Stimulated activated CD4-positive, alpha-beta T cell treated with anti-CD3 and anti-CD28 coated beads, Interleukin-15, amount 100 ng/mL, for 24 hours (primary cell): ENCODE results near the gene CITED2.

ENCODE experiments used
- DNase-seq: peaks from one replicate; pipeline ENCODE4 v3.0.0-alpha.2; 2020

Gene CITED2

DNA sequence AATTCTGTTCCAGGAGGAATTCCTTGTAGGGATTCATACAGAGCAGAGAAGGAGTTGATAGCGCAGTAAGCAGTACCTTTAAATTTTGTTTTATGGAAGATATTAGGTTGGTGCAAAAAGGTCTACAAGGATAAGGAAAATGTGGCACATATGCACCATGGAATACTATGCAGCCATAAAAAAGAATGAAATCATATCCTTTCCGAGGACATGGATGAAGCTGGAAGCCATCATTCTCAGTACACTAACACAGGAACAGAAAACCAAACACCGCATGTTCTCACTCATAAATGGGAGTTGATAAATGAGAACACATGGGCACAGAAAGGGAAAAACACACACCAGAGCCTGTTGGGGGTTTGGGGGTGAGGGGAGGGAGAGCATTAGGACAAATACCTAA is 45.2 kb downstream of the CITED2 start:
- no peak for DNase-seq

- DNase-seq = no peak
Measured at GRCh38 chr6:139327038-139327437, 47.4 kb downstream of the CITED2 start.

- no peak for DNase-seq
Measured at GRCh38 chr6:139325686-139326085, 48.8 kb downstream of the CITED2 start.

GRCh38 chr6:139325125-139325524 is 49.3 kb downstream of the CITED2 start:
- DNase-seq = no peak

GRCh38 chr6:139324301-139324555 is 50.2 kb downstream of the CITED2 start:
- DNase-seq = no peak

DNA sequence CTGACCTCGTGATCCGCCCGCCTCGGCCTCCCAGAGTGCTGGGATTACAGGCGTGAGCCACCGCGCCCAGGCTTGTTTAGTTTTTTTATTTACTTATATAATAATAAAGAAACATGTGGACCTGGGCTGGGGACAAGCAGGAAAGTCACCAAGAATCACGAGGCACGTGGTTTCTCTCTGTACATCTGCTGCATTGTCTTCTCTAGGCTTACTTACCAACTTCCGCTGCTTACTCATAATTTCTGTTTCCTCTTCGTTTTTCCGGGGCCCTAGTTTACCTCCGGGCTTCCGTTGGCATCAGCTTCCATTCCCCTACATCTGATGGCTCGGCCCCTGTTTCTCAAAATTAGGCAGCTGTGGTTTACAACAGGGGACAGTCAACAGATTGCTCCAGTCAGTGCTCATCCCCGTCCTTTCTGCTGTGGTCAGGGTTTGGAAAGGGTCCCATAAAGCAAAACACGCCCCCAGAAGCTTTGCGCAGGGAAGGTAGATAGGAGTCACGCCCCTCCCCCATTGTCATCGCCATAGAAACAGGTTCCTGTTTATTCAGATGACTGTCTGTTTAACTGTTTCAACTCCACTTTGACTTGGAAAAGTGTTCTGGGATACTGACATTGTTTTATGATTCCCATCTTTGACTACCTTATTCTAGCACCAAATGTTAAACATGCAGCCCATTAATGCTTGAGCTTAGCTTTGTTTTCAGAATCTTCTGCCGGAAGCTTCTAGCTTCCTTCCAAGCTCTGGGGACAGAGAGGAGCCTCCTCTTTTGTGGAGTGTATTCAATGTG is 50.7 kb downstream of the CITED2 start:
- peak; percentile 84 for DNase-seq
